ENCODE measurements around the gene EXOC3L2. TPM values are rescaled to one million over a fixed set of nuclear protein-coding genes. Genes with fewer than 3 reads are reported as not detected.

The EXOC3L2 gene
- total RNA-seq, 4 donors from 2014 or later = 0.68 to 7.0 (median 1.1) TPM; not detected in 1

GRCh38 chr19:45200568-45200967 lies 44.6 kb downstream of the EXOC3L2 start:
- no peaks in the 10 kb centered on the region for H3K27me3 ChIP-seq
- H3K4me1 ChIP-seq = no peaks in the 10 kb centered on the region
- in situ Hi-C loops (cut with MboI; ENCODE audit: low pct_ligation_motif_present in 1 of 4, low pct_unique_long_range_greater_than_20kb in 1 of 4, low sequenced_read_pairs in 3 of 4) (no loop called here), intact Hi-C loops (cut with DNase I; ENCODE audit: low total_unique reads) (no loop called here)
- 67 to 81% methylated on average over 1 to 4 of the region's 4 CpGs for WGBS, 2 donors (ENCODE audit: low coverage in 1 of 2)
- no peak for DNase-seq
- no peak for TF ChIP-seq POLR2A (IDR thresholded peaks at IDR 0.05)
- TF ChIP-seq CTCF (IDR thresholded peaks at IDR 0.05) = no peak
- TF ChIP-seq POLR2AphosphoS5 (IDR thresholded peaks at IDR 0.05) = no peak
- TF ChIP-seq EP300 (IDR thresholded peaks at IDR 0.05; ENCODE audit: low read depth) = no peak
- no peaks in the 10 kb centered on the region for H3K36me3 ChIP-seq
- H3K9me3 ChIP-seq = no peaks in the 10 kb centered on the region
- no peak overlapping the region for H3K4me3 ChIP-seq
- no peak overlapping the region for H3K27ac ChIP-seq

GRCh38 chr19:45195764-45196163 lies 49.4 kb downstream of the EXOC3L2 start:
- intact Hi-C loops (cut with DNase I; ENCODE audit: low total_unique reads) (no loop called here), in situ Hi-C loops (cut with MboI; ENCODE audit: low pct_ligation_motif_present in 1 of 4, low pct_unique_long_range_greater_than_20kb in 1 of 4, low sequenced_read_pairs in 3 of 4) (no loop called here)
- no peaks in the 10 kb centered on the region for H3K9me3 ChIP-seq
- H3K27me3 ChIP-seq = no peaks in the 10 kb centered on the region
- DNase-seq = no peak
- no peak for TF ChIP-seq POLR2AphosphoS5 (IDR thresholded peaks at IDR 0.05)
- no peak for TF ChIP-seq EP300 (IDR thresholded peaks at IDR 0.05; ENCODE audit: low read depth)
- no peak for TF ChIP-seq CTCF (IDR thresholded peaks at IDR 0.05)
- no peak for TF ChIP-seq POLR2A (IDR thresholded peaks at IDR 0.05)
- H3K36me3 ChIP-seq = no peaks in the 10 kb centered on the region
- H3K4me1 ChIP-seq = no peaks in the 10 kb centered on the region
- no peak overlapping the region for H3K4me3 ChIP-seq
- H3K27ac ChIP-seq = no peak overlapping the region
- WGBS, 2 donors (ENCODE audit: low coverage in 1 of 2) = 79 to 85% methylated on average over 4 to 6 of the region's 6 CpGs

GRCh38 chr19:45191375-45191774 lies 53.8 kb downstream of the EXOC3L2 start:
- no peaks in the 10 kb centered on the region for H3K9me3 ChIP-seq
- 91% methylated on average over 4 of the region's 4 CpGs; no CpG with 5 or more reads in 1 of the 2 donors for WGBS, 2 donors (ENCODE audit: low coverage in 1 of 2)
- TF ChIP-seq CTCF (IDR thresholded peaks at IDR 0.05) (no peak), EP300 (IDR thresholded peaks at IDR 0.05; ENCODE audit: low read depth) (no peak), POLR2A (IDR thresholded peaks at IDR 0.05) (no peak), POLR2AphosphoS5 (IDR thresholded peaks at IDR 0.05) (no peak)
- no peak overlapping the region for H3K27ac ChIP-seq
- no peaks in the 10 kb centered on the region for H3K27me3 ChIP-seq
- in situ Hi-C loops (cut with MboI; ENCODE audit: low pct_ligation_motif_present in 1 of 4, low pct_unique_long_range_greater_than_20kb in 1 of 4, low sequenced_read_pairs in 3 of 4) (no loop called here), intact Hi-C loops (cut with DNase I; ENCODE audit: low total_unique reads) (no loop called here)
- H3K4me3 ChIP-seq = no peak overlapping the region
- H3K36me3 ChIP-seq = no peaks in the 10 kb centered on the region
- H3K4me1 ChIP-seq = no peaks in the 10 kb centered on the region
- no peak for DNase-seq

- Histone ChIP-seq H3K4me3 (no peak overlapping the region), H3K9me3 (no peaks in the 10 kb centered on the region), H3K27me3 (no peaks in the 10 kb centered on the region), H3K36me3 (no peaks in the 10 kb centered on the region), H3K27ac (no peak overlapping the region), H3K4me1 (no peaks in the 10 kb centered on the region)
- intact Hi-C loops (cut with DNase I; ENCODE audit: low total_unique reads) = no loop called here
- in situ Hi-C loops (cut with MboI; ENCODE audit: low pct_ligation_motif_present in 1 of 4, low pct_unique_long_range_greater_than_20kb in 1 of 4, low sequenced_read_pairs in 3 of 4) = no loop called here
- WGBS, 2 donors (ENCODE audit: low coverage in 1 of 2) = 76% methylated on average over 1 of the region's 1 CpG; no CpG with 5 or more reads in 1 of the 2 donors
- no peak for DNase-seq
- TF ChIP-seq POLR2AphosphoS5 (IDR thresholded peaks at IDR 0.05) = no peak
- no peak for TF ChIP-seq POLR2A (IDR thresholded peaks at IDR 0.05)
- no peak for TF ChIP-seq EP300 (IDR thresholded peaks at IDR 0.05; ENCODE audit: low read depth)
- TF ChIP-seq CTCF (IDR thresholded peaks at IDR 0.05) = no peak
Measured at GRCh38 chr19:45189971-45190370, 55.2 kb downstream of the EXOC3L2 start.

All from transverse colon (tissue), 4 donors.